ENCODE data around the gene CLEC1A.
"Not testable (repeated sequence)": the region's sequence is repeated elsewhere in the genome, so short reads cannot be mapped to it uniquely, and the experiment has no call there.

Gene CLEC1A

DNA sequence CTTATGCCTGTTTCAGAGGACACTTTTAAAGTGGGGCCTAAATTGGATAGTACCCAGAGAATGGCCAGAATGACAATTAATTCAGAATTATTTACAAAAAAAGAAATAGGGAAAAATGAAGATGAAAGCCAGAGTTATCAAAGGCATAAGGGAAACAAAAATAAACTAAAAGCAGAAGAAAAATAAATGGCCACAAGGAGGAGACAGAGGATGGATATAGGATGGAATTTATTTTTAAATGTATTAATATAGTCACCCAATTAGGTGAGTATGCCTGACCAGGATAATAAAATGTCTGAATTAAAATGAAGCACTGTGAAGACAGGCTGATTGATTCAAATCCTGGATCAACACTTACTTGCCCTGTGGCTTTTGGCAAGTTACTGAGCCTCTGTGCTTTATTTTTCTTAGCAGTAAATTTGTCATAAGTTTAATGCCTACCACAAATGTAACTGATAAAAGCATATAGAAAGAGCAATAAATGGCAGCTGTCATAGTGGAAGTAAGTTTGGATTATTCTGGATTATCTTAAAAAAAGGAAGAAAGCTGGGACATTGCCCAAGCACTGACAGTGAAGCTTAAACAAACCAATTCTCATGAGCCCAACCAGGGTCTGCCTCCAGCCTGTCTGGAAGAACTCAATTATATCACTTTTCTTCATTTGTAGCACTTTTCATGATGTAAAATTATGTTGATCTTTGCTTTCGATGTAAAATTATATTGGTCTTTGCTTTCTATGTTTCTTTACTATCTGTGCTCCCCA, 64.8 kb downstream of the CLEC1A start:
- DNase-seq, result no peak

DNA sequence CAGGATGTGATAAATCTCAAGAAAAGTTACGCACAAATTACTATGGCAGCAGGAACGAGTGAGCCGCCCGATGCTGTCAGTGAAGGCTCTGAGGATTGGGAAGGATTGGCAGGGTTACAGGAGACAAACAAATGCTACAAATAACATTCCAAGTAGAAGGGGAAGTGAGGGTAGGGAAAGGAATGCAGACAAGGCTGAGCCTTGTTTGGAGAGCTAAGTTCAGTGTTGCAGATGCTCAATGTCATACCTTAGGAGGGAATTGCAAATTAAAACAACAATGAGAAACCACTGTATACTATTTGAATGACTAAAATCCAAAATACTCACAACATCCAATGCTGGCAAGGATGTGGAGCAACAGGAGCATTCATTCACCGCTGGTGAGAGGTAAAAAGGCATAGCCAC, 67.0 kb downstream of the CLEC1A start:
- no peak for DNase-seq

DNA sequence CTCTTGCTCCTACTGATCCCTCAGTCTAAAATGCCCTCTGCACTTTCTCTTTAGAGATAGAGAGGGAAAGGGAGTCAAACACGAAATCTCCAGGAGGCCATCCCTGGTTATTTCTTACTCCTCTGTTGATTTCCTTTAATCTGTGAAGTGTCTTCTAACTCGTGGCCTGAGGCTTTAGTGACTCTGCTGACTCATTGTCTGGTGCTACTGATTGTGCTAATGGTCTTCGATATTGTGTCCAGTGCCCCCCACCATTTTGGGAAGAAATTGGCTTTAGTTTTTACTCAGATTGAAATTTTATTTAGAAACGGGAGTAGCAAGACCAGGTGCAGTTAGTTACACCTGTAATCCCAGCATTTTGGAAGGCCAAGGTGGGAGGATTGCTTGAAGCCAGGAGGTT, 67.5 kb downstream of the CLEC1A start:
- DNase-seq, result no peak

DNA sequence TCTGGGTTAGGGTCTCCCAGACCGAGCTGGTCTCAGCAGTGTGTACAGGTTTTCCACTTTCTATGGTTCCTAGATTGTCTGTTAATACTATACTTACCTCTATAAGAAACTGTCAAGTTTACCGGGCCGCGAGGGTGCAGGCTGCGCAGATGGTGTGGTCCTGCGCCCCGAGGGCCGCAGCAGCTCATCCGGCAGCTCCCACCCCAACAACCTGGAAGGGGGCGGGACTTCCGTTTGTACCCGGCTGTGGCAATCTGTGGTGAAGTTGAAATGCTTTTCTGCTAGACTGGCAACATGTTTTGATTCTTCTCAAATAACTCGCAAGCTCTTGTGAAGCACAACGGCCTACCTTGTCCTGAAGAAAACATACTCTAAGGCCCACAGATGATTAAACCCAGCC, 68.3 kb downstream of the CLEC1A start, which contains the start of gene CLEC9A:
Gene CLEC9A (plus strand): TSS at position 237 of the 400 bp plus-strand sequence. CDS start 22,006 bp downstream, outside the sequence.
- DNase-seq, result no peak

DNA sequence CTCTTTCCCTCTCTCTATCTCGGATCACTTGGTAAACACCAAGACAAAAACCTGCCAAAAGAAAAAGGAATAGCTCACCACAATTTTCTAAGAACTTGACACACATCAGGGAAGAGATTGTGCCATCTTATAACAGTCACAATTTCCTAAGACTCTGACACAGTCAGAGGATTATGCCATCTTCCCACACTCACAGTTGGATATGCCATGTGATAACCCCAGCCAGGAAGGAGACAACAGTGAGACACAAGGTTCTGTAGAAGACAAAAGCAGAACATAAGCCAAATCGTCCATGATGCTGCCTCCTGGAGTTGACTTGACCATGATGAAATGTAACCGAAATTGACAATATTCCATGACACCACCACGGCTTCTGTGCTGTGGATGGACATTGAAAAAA, 71.1 kb downstream of the CLEC1A start:
- DNase-seq, result no peak

DNA sequence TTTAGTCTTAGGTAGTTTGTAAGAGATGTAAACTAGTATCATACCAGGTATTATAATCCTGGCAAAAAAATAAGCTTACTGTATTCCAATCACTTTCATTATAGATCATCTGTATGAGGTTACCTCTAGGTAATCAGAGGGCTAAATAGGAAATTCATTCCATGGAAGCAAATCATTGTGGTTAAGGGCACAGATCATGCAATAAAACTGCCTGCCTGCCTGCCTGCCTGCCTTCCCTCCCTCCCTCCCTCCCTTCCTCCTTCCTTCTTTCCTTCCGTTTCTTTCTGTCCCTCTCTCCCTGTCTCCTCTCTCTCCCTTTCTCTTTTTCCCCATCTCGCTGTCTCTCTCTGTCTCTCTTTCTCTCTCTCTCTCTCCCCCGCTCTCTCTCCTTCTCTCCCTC, 71.5 kb downstream of the CLEC1A start:
- no peak for DNase-seq

DNA sequence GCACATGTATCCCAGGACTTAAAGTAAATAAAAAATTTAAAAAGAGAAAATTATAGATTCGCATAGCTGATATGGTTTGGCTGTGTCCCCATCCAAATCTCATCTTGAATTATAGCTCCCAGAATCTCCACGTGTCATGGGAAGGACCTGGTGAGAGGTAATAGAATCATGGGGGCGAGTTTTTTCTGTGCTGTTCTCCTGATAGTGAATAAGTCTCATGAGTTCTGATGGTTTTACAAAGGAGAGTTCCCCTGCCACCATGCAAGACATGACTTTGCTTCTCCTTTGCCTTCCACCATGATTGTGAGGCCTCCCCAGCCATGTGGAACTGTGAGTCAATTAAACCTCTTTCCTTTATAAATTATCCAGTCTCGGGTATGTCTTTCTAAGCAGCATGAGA, 72.1 kb downstream of the CLEC1A start:
- DNase-seq, result not testable (repeated sequence)

DNA sequence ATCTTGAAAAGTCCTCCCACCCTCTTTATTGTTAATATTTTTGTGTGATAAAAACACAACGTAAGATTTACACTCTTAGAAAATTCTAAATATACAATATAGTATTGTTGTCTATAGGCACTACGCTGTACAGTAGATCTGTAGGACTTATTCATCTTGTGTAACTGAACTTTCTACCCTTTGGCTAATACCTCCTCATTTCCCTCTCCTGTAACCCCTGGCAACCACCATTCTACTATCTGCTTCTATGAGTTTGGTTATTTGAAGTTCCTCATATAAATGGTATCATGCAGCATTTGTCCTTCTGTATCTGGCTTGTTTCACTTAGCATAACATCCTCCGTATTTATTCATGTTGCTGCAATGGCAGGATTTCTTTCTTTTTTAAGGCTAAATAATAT, 73.5 kb downstream of the CLEC1A start:
- DNase-seq, result no peak

DNA sequence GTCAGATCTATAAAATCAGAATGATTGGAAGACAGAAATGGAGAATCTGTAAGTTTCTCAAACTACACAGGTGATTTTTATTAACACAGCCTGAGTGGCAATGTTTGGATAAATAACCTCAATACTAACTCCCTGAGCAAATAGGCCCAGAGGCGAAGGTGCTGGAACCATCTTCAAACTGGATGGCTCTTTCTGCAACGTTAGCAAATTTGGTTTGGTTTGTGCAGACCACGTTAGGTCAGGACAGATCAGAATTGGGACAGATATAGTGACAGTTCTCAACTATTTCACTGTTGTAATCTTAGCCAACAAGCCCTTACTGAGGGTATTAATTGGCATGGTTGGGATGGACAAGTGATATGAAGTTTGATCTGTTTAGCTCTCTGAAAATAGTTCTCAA, 77.4 kb downstream of the CLEC1A start:
- no peak for DNase-seq
